Measurements from ENCODE around the gene POLDIP2.

DNA sequence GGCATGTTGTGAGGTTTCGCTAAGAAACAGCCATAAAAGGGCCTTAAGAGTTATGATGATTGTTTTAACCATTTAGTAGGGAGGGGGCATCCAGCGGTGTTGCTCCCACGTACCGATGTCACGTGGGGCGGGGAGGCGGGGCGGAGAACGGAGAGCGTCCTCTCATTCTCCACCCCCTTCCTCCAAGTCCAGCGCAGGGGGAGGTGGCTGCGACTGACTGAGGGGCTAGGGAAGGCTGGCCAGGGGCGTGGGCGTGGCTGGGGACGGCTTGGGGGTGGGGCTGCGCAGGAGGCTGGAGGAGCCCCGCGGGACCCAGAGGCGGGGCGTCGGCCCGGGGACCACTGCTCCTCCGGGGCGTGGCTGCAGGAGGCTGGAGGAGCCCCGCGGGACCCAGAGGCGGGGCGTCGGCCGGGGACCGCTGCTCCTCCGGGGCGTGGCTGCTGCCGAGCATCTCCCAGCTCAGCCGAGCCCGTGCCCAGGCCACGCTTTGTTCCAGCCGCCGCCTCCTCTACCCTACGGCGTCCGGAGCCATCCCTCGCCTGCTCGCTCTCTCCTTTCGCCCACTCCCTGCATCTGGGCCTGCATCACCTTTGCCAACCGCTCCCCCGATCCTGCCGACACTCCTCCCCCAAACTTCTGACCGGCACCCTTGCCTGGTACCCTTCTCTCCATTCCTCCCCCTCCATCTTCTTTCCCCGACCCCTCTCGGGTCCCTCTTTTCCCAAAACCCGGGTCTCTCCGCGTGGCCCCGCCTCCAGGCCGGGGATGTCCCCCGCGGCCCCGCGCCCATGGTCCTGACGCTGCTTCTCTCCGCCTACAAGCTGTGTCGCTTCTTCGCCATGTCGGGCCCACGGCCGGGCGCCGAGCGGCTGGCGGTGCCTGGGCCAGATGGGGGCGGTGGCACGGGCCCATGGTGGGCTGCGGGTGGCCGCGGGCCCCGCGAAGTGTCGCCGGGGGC is 14.2 kb upstream of the POLDIP2 start, which contains the start of gene SARM1:
- TF ChIP-seq POLR2A (IDR thresholded peaks at IDR 0.05; ENCODE audit: low read depth, low read length) (peak; percentile 53; the same call in 1 of the 2 replicates), POLR2AphosphoS5 (IDR thresholded peaks at IDR 0.05; ENCODE audit: low read depth, low read length) (no peak), TAF1 (IDR thresholded peaks at IDR 0.05; ENCODE audit: borderline replicate concordance, low read depth, low read length) (no peak)
